A172 (cell line): ENCODE results near the gene ADGRB2. TPM values are rescaled to one million over a fixed set of nuclear protein-coding genes. Genes with fewer than 3 reads are reported as not detected.

ENCODE experiments used
- DNase-seq: peaks from one replicate; pipeline ENCODE4 v3.0.0-alpha.2; 2015; ENCODE audit warnings: low spot score
- total RNA-seq: library from RNA; depleted of rRNA; stranded (reverse); fragments of >200 nt; shearing (Covaris generic); gene quantifications from 2 replicates; pipeline ENCODE4 v1.2.3, GENCODE V29; 2014

Gene ADGRB2
- total RNA-seq, 1 experiment from 2014 or later = 20.9 TPM

- no peak for DNase-seq
Observed at GRCh38 chr1:31749785-31750735, 14.1 kb downstream of the ADGRB2 start.

- no peak for DNase-seq
Observed at GRCh38 chr1:31748365-31748764, 15.8 kb downstream of the ADGRB2 start.

DNA sequence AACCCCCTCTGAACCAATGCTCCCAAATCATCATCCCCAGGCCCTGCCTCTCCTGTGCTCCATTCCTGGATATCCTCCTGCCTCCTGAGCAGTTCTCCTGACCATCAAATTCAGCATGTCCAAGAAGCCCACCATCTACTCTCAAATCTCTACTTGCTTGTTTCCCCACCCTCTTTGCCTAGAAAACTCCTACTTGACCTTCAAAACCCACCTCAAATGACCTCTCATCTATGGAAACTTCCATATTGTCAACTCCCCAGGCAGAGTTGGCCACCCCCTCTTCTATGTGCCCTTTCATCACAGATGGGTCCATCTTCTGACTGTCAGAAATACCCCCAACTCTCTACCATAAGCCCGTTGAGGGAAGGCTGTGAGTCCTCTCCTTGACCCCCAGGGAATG lies 16.8 kb downstream of the ADGRB2 start:
- DNase-seq = no peak

GRCh38 chr1:31746687-31747086 lies 17.5 kb downstream of the ADGRB2 start:
- no peak for DNase-seq

GRCh38 chr1:31745946-31746670 lies 18.0 kb downstream of the ADGRB2 start:
- DNase-seq = no peak

DNA sequence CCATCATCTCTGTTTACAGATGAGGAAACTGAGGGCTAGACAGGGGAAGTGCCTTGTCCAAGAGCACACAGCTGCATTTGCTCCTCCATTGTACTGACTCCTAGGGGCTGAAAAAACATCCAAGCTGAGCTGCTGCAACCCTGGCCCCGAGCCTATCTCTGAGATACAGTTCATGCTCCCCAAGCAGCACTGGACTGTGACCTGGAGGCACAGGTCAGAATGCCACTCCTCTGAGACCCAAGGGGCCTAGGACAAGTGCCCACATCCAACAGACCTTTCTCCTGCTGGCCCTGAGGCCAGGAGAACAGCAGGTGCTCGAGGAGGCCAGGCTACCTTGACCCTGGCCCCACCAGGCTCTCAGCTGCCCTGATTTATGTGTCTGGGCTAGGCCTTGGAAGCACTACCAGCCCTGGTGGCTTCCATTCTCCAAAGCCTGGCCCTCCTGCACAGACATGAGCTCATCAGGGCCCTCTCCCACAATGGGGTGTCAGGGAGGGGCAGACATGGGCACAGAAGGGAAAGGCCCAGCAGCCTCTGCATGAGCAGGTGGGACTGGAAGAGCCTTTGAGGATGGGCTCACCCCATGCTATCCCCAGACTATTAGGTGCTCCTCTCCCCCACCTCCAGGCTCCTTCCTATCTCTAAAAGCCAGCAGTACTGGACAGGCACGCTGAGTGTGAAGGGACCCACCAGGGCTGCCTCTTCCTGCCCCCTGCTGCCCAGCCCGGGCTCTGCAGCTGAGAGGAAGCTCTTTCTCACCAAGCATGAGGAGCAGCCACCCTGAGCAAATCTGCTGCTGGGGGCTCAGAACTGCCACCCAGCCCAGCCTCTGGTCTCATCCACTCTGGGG lies 18.8 kb downstream of the ADGRB2 start:
- peak; percentile 55 for DNase-seq

- DNase-seq = no peak
Observed at GRCh38 chr1:31744165-31744888, 19.8 kb downstream of the ADGRB2 start.

DNA sequence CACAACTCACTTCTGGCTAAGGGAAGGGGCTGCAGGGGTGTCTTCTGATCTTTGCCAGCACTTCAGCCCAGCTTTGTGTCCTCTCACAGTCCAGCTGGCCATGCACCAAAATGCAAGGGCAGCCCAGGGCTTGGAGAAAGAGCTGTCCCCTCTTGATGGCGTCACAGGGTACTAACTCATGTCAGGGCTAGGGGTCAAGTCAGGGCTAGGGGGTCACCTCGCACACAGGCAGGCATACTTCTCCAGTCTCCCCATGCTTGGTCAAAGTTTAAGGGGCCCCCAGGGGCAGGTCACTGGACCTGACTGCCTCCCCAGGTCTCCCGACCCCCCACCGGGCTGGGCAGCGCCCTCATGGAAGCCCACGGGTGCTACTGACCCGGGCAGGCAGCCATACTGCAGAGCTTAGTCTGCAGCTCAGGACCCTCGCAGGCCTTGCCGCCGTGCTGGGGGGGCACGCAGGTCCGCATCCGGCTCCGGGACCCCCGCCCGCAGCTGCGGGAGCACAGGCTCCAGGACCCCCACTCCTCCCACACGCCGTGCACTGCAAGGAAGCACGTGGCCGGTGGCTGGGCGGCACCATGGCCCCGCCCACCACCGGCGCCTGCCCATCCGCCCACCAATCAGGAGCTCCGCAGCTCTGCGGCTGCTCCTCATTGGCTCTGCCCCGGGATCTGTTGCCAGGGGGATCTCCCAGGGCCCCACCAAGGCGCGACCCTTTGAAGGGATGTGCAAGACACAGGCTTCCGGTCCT lies 21.5 kb downstream of the ADGRB2 start:
- no peak for DNase-seq

GRCh38 chr1:31739346-31739745 lies 24.8 kb downstream of the ADGRB2 start:
- DNase-seq = no peak

GRCh38 chr1:31736675-31737074 lies 27.5 kb downstream of the ADGRB2 start:
- no peak for DNase-seq

DNA sequence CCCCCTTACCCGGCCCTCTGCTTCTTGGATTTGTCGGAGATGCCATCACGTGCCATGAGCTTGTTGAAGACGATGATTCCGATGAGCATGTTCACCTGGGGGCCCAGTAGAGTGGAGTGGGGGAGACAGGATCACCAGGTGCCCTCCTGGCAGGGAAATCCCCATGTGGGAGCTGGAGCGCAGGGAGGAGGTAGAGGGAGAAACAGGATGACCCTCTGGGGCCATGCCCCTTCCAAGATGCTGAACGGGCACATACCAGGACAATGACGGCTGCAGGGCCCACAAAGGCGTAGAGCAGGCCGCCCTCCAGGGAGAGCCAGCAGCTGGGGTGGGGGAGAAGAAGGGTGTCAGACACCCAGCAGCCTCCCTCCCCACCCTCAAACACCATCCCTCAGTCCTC lies 28.6 kb downstream of the ADGRB2 start:
- no peak for DNase-seq

GRCh38 chr1:31734582-31735107 lies 29.5 kb downstream of the ADGRB2 start:
- peak; percentile 45 for DNase-seq

GRCh38 chr1:31733389-31734219 lies 30.5 kb downstream of the ADGRB2 start:
- no peak for DNase-seq

- no peak for DNase-seq
Observed at GRCh38 chr1:31732751-31733289, 31.3 kb downstream of the ADGRB2 start.

GRCh38 chr1:31732343-31732742 lies 31.8 kb downstream of the ADGRB2 start:
- no peak for DNase-seq

- DNase-seq = no peak
Observed at GRCh38 chr1:31731049-31731565, 33.0 kb downstream of the ADGRB2 start.

DNA sequence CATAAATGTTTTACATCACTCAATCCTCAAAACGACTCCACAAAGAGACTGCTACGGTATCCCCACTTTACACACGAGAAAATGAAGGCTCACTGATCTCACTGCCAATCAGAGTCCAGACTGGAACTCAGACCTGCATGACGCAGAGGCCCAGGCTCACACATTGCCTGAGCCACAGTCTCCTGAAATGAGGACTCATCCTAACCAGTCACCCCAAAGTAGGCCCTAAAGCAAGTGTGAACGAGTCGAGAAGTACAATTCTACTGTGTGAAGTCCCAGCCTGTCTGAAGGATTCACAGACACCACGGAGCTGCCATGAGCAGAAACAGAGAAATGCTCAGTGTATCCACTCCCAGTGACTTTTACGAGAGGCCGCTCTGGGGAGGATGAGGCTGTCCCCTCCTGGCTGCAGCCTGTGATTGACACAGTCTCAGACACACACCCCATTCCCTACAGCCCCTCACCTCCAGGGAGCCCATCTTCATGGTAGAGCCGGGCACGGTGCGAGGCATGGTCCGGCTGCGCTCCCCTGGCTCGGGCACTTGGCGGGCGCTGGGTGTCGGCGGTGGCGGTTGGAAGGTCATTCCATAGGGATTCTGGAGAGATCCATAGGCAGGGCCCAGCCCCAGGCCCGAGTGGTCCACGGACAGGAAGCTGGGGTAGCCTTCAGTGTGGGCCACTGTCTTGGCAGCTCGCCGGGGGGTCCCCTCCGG lies 33.6 kb downstream of the ADGRB2 start:
- DNase-seq = no peak

GRCh38 chr1:31727849-31728248 lies 36.3 kb downstream of the ADGRB2 start:
- DNase-seq = no peak
